Measurements from ENCODE around the gene SECTM1. TPM values are rescaled to one million over a fixed set of nuclear protein-coding genes. Genes with fewer than 3 reads are reported as not detected.
A peak's percentile ranks its signal among the peaks of the same experiment; 100 is the strongest.

The SECTM1 gene
- total and polyA plus RNA-seq, 9 of the 15 experiments (the other 6 are each of a cell fraction or from before 2014, with no cell fraction given): 0.11 to 0.46 (median 0.18) TPM; not detected in 6

GRCh38 chr17:82332669-82333278 lies 792 bp downstream of the SECTM1 start (continued):
- TF ChIP-seq RERE (CRISPR knock-in tag; IDR thresholded peaks at IDR 0.05; ENCODE audit: borderline replicate concordance) (no peak), RBM34 (IDR thresholded peaks at IDR 0.05; ENCODE audit: borderline replicate concordance, insufficient read depth, low read length) (no peak), BMI1 (IDR thresholded peaks at IDR 0.05; ENCODE audit: low read length) (no peak), ZBED1 (IDR thresholded peaks at IDR 0.05) (no peak), BRD4 (IDR thresholded peaks at IDR 0.05) (no peak), JUND (IDR thresholded peaks at IDR 0.05; ENCODE audit: borderline replicate concordance, low read depth, low read length) (no peak), JUND (tag; IDR thresholded peaks at IDR 0.05; ENCODE audit: borderline replicate concordance, low read depth, low read length) (no peak), HIVEP1 (CRISPR knock-in tag; IDR thresholded peaks at IDR 0.05) (no peak), ZNF830 (CRISPR knock-in tag; IDR thresholded peaks at IDR 0.05) (no peak), MBD1 (CRISPR knock-in tag; IDR thresholded peaks at IDR 0.05) (no peak; the same call in 1 of the 2 replicates), PHF20 (IDR thresholded peaks at IDR 0.05; ENCODE audit: partially characterized antibody) (no peak), GATA2 (CRISPR knock-in tag; IDR thresholded peaks at IDR 0.05) (0 out of 2 replicates have a peak, but pooled peaks have one; percentile 11), SMAD2 (IDR thresholded peaks at IDR 0.05; ENCODE audit: low read depth, low read length) (no peak), HMG20A (CRISPR knock-in tag; conservative IDR thresholded peaks at IDR 0.05) (no peak), TEAD2 (tag; IDR thresholded peaks at IDR 0.05) (no peak), HNRNPH1 (optimal IDR thresholded peaks at IDR 0.05; ENCODE audit: low read depth, low read length) (no peak), IFI16 (CRISPR knock-in tag; IDR thresholded peaks at IDR 0.05) (no peak), TFE3 (CRISPR knock-in tag; IDR thresholded peaks at IDR 0.05) (no peak), MAFG (tag; conservative IDR thresholded peaks at IDR 0.05) (peak; percentile 94), HMBOX1 (IDR thresholded peaks at IDR 0.05) (no peak), TARDBP (IDR thresholded peaks at IDR 0.05) (no peak)
